LNCAP (cell line): Measurements from ENCODE around the gene RUFY4.

Source experiments
- CTCF ChIP-seq: fragments of 450-650 bp; IDR thresholded peaks from 2 replicates; pipeline ENCODE4 v1.5.1; 2017; ENCODE audit warnings: mild to moderate bottlenecking

The RUFY4 gene

GRCh38 chr2:218137514-218137913 lies 68.5 kb downstream of the RUFY4 start:
- no peak for TF ChIP-seq CTCF

GRCh38 chr2:218138047-218138446 lies 69.0 kb downstream of the RUFY4 start:
- no peak for TF ChIP-seq CTCF
